Measurements from ENCODE around the gene RIMBP2.

RIMBP2 gene

DNA sequence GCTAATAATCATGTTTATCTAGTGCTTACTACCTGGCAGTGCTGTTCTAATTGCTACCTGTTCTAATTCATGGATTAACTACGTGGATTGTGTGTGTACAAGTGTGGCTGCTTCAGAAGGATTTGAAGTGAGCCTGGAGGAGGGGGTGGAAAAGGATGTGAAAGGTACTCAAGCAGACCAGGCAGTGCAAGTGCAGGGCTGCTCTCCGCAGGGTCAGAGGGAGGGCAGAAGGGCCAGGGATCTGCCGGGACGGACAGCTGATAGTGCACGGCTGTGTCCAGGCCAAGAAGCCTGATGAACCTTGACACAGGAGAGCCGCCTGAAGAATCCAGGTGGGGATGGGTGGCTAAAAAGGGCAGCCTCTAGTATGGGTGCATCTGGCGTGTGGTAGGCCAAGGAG lies 349.9 kb downstream of the RIMBP2 start:
- no peak overlapping the region for H3K27ac ChIP-seq (ENCODE audit: low read length)
- no peak overlapping the region for H3K9ac ChIP-seq (ENCODE audit: low read depth, low read length)
- no peak overlapping the region for H2AFZ ChIP-seq (ENCODE audit: low read depth, low read length)
- H4K20me1 ChIP-seq (ENCODE audit: insufficient read depth, low read length): no peaks in the 10 kb centered on the region
- peaks cover 5% of the 10 kb centered on the region for H3K27me3 ChIP-seq (ENCODE audit: insufficient read depth, low read length, poor library complexity)
- H3K4me2 ChIP-seq (ENCODE audit: insufficient read depth, low read length): no peak overlapping the region
- ATAC-seq (ENCODE audit: insufficient read depth, low read depth): no peak
- no peaks in the 10 kb centered on the region for H3K4me1 ChIP-seq (ENCODE audit: insufficient read depth, low read length)
- no peaks in the 10 kb centered on the region for H3K36me3 ChIP-seq (ENCODE audit: insufficient read depth, low read length)
- no peak for TF ChIP-seq EZH2 (IDR thresholded peaks at IDR 0.05; ENCODE audit: borderline replicate concordance, low read depth, low read length, severe bottlenecking)
- TF ChIP-seq CTCF (IDR thresholded peaks at IDR 0.05; ENCODE audit: borderline replicate concordance, extremely low read depth, low read length, poor library complexity, severe bottlenecking): no peak
- H3K79me2 ChIP-seq (ENCODE audit: insufficient read depth, low read length): no peaks in the 10 kb centered on the region
- H3K4me3 ChIP-seq (ENCODE audit: low read depth in 1 of 2, low read length in 2 of 2): no peak overlapping the region
- no peaks in the 10 kb centered on the region for H3K9me3 ChIP-seq (ENCODE audit: insufficient read depth, low read length, severe bottlenecking)
- DNase-seq: no peak

GRCh38 chr12:130364578-130364977 lies 351.5 kb downstream of the RIMBP2 start:
- TF ChIP-seq CTCF (IDR thresholded peaks at IDR 0.05; ENCODE audit: borderline replicate concordance, extremely low read depth, low read length, poor library complexity, severe bottlenecking): no peak
- no peak for TF ChIP-seq EZH2 (IDR thresholded peaks at IDR 0.05; ENCODE audit: borderline replicate concordance, low read depth, low read length, severe bottlenecking)
- Histone ChIP-seq H3K4me3 (ENCODE audit: low read depth in 1 of 2, low read length in 2 of 2) (no peak overlapping the region), H3K9me3 (ENCODE audit: insufficient read depth, low read length, severe bottlenecking) (no peaks in the 10 kb centered on the region), H3K9ac (ENCODE audit: low read depth, low read length) (no peak overlapping the region), H3K36me3 (ENCODE audit: insufficient read depth, low read length) (no peaks in the 10 kb centered on the region), H3K4me2 (ENCODE audit: insufficient read depth, low read length) (no peak overlapping the region), H2AFZ (ENCODE audit: low read depth, low read length) (no peak overlapping the region), H3K4me1 (ENCODE audit: insufficient read depth, low read length) (no peaks in the 10 kb centered on the region), H4K20me1 (ENCODE audit: insufficient read depth, low read length) (no peaks in the 10 kb centered on the region), H3K27ac (ENCODE audit: low read length) (no peak overlapping the region), H3K27me3 (ENCODE audit: insufficient read depth, low read length, poor library complexity) (no peaks in the 10 kb centered on the region), H3K79me2 (ENCODE audit: insufficient read depth, low read length) (no peaks in the 10 kb centered on the region)
- DNase-seq (no peak), ATAC-seq (ENCODE audit: insufficient read depth, low read depth) (no peak)

DNA sequence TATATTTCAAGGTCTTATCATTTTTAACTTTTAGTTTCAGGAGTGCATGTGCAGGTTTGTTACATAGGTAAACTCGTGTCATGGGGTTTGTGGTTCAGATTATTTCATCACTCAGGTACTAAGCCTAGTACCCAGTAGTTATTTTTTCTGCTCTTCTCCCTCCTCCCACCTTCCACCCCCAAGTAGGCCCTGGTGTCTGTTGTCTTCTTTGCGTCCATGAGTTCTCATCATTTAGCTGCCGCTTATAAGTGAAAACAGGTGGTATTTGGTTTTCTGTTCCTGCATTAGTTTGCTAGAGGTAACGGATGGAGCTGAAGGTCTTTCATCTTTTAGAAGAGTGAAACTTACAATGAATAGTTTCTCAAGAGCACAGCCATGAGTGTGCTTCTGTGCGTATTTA lies 354.0 kb downstream of the RIMBP2 start:
- no peaks in the 10 kb centered on the region for H3K79me2 ChIP-seq (ENCODE audit: insufficient read depth, low read length)
- H3K4me2 ChIP-seq (ENCODE audit: insufficient read depth, low read length): no peak overlapping the region
- no peak overlapping the region for H3K4me3 ChIP-seq (ENCODE audit: low read depth in 1 of 2, low read length in 2 of 2)
- H2AFZ ChIP-seq (ENCODE audit: low read depth, low read length): no peak overlapping the region
- H3K9me3 ChIP-seq (ENCODE audit: insufficient read depth, low read length, severe bottlenecking): no peaks in the 10 kb centered on the region
- H3K36me3 ChIP-seq (ENCODE audit: insufficient read depth, low read length): no peaks in the 10 kb centered on the region
- H4K20me1 ChIP-seq (ENCODE audit: insufficient read depth, low read length): no peaks in the 10 kb centered on the region
- no peak overlapping the region for H3K9ac ChIP-seq (ENCODE audit: low read depth, low read length)
- ATAC-seq (ENCODE audit: insufficient read depth, low read depth) (no peak), DNase-seq (no peak)
- H3K27ac ChIP-seq (ENCODE audit: low read length): no peak overlapping the region
- no peaks in the 10 kb centered on the region for H3K4me1 ChIP-seq (ENCODE audit: insufficient read depth, low read length)
- TF ChIP-seq EZH2 (IDR thresholded peaks at IDR 0.05; ENCODE audit: borderline replicate concordance, low read depth, low read length, severe bottlenecking) (no peak), CTCF (IDR thresholded peaks at IDR 0.05; ENCODE audit: borderline replicate concordance, extremely low read depth, low read length, poor library complexity, severe bottlenecking) (no peak)
- no peaks in the 10 kb centered on the region for H3K27me3 ChIP-seq (ENCODE audit: insufficient read depth, low read length, poor library complexity)
